Transverse colon (tissue), 4 donors: Measurements from ENCODE around the gene PLEKHJ1.

Source experiments
- EP300 ChIP-seq: sonication (generic); formaldehyde crosslinking; IDR thresholded peaks from one replicate; pipeline ENCODE4 v1.6.1; 2017; ENCODE audit warnings: antibody characterized with exemption, low read depth
- POLR2AphosphoS5 ChIP-seq, 3 donors: sonication (generic); formaldehyde crosslinking; IDR thresholded peaks; one replicate each; pipeline ENCODE4 v1.6.1; 2016; ENCODE audit warnings: antibody characterized with exemption in 3 of 3
- TF ChIP-seq, protein P1 (sequence below), 5 experiments: fragments of 200-600 bp in 3 of 5; fragments of 450-650 bp in 2 of 5; sonication (generic) in 3 of 5; IDR thresholded peaks; 1 replicate in 2 of 5; 2 replicates in 3 of 5; pipeline ENCODE4 v1.5.1; 2016 to 2017; ENCODE audit warnings: antibody characterized with exemption in 5 of 5, inconsistent platforms in 3 of 5, mild to moderate bottlenecking in 2 of 5, moderate library complexity in 1 of 5

DNA sequence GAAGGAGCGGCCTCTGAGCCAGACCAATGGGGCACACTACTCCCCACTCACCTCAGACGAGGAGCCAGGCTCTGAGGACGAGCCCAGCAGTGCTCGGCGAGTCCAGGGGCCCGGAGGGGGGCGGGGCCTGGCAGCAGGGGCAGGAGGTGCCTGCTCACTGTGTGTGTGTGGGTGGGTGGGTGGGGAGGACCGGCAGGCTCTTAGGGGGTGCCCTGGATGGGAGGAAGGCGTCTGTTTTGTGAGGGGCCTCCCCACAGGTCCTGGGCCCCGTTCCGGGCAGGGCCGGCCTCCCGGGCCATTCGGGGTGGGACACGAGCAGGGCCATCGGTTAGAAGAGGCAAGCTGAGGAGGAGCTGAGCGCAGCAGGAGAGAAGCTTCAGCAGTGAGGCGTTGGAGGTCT is 12.7 kb downstream of the PLEKHJ1 start:
- TF ChIP-seq, protein P1, sequence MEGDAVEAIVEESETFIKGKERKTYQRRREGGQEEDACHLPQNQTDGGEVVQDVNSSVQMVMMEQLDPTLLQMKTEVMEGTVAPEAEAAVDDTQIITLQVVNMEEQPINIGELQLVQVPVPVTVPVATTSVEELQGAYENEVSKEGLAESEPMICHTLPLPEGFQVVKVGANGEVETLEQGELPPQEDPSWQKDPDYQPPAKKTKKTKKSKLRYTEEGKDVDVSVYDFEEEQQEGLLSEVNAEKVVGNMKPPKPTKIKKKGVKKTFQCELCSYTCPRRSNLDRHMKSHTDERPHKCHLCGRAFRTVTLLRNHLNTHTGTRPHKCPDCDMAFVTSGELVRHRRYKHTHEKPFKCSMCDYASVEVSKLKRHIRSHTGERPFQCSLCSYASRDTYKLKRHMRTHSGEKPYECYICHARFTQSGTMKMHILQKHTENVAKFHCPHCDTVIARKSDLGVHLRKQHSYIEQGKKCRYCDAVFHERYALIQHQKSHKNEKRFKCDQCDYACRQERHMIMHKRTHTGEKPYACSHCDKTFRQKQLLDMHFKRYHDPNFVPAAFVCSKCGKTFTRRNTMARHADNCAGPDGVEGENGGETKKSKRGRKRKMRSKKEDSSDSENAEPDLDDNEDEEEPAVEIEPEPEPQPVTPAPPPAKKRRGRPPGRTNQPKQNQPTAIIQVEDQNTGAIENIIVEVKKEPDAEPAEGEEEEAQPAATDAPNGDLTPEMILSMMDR (IDR thresholded peaks at IDR 0.05) = no peak
- TF ChIP-seq POLR2AphosphoS5 (IDR thresholded peaks at IDR 0.05) (no peak), EP300 (no peak)
